Panc1 (cell line): Measurements from ENCODE around the gene FERMT3. TPM values are rescaled to one million over a fixed set of nuclear protein-coding genes. Genes with fewer than 3 reads are reported as not detected.

ENCODE experiments used
- ATAC-seq: fragments of 200-7000 bp; cut with Tn5 transposase; 2 replicates; pipeline ENCODE4 v1.9.1; 2020; ENCODE audit warnings: mild to moderate bottlenecking, moderate library complexity
- BruUV-seq: library from RNA; stranded (reverse); fragments of 400-500 nt; replicated peaks from 2 replicates; lab custom pipeline; 2021; lab: Mats Ljungman, UMichigan
- CTCF ChIA-PET: fragments of 300-600 bp; sonication (Branson Sonifier 250); formaldehyde crosslinking; loops from one replicate; lab custom pipeline; 2022; ENCODE audit warnings: antibody characterized with exemption; lab: Charles Lee
- POLR2A ChIA-PET: fragments of 300-600 bp; sonication (Branson Sonifier 250); formaldehyde crosslinking; loops from one replicate; lab custom pipeline; 2022; ENCODE audit warnings: antibody characterized with exemption; lab: Charles Lee
- DNase-seq: peaks from one replicate; pipeline ENCODE4 v3.0.0-alpha.2; 2010; ENCODE audit warnings: low read depth, low spot score
- H3K27ac ChIP-seq: 2 replicates; pipeline ENCODE4 v1.5.1; 2011; ENCODE audit warnings: mild to moderate bottlenecking, low read length, inconsistent platforms
- H3K27me3 ChIP-seq: fragments of 200-500 bp; sonication (Bioruptor generic); 2 replicates; pipeline ENCODE4 v1.6.0; 2014; ENCODE audit warnings: low read length, inconsistent platforms; ENCODE audit not compliant: control insufficient read depth, insufficient read depth
- H3K36me3 ChIP-seq: fragments of 200-500 bp; sonication (Bioruptor generic); 2 replicates; pipeline ENCODE4 v1.5.1; 2014; ENCODE audit warnings: inconsistent platforms, mild to moderate bottlenecking, low read length, moderate library complexity; ENCODE audit not compliant: control insufficient read depth, insufficient read depth
- H3K4me1 ChIP-seq: 2 replicates; pipeline ENCODE4 v1.5.1; 2011; ENCODE audit warnings: inconsistent platforms, mild to moderate bottlenecking, low read length, moderate library complexity; ENCODE audit not compliant: control insufficient read depth, insufficient read depth
- H3K4me3 ChIP-seq, 2 experiments: 2 replicates each; pipeline ENCODE4 v1.5.1; 2011 to 2012; ENCODE audit warnings: low read depth in 2 of 2, low read length in 2 of 2, mild to moderate bottlenecking in 2 of 2, inconsistent platforms in 1 of 2, moderate library complexity in 1 of 2
- H3K9me3 ChIP-seq: fragments of 200-500 bp; sonication (Bioruptor generic); 2 replicates; pipeline ENCODE4 v1.5.1; 2014; ENCODE audit warnings: low read depth, mild to moderate bottlenecking, inconsistent platforms, low read length, moderate library complexity; ENCODE audit not compliant: control insufficient read depth, insufficient read depth
- POLR2AphosphoS5 ChIP-seq: IDR thresholded peaks from 2 replicates; pipeline ENCODE4 v1.6.1; 2012; ENCODE audit warnings: mild to moderate bottlenecking, low read depth, low read length, moderate library complexity
- REST ChIP-seq, 2 experiments: IDR thresholded peaks; 2 replicates each; pipeline ENCODE4 v1.6.1; 2011 to 2012; ENCODE audit warnings: low read depth in 2 of 2, control low read depth in 1 of 2, low read length in 1 of 2, mild to moderate bottlenecking in 1 of 2, moderate library complexity in 1 of 2; ENCODE audit not compliant: insufficient read depth in 1 of 2
- SIN3A ChIP-seq: IDR thresholded peaks from 2 replicates; pipeline ENCODE4 v1.6.1; 2012; ENCODE audit warnings: low read depth, mild to moderate bottlenecking, low read length, moderate library complexity, borderline replicate concordance; ENCODE audit not compliant: insufficient read depth
- TCF7L2 ChIP-seq: IDR thresholded peaks from 2 replicates; pipeline ENCODE4 v1.6.1; 2011; ENCODE audit warnings: mild to moderate bottlenecking, low read depth, low read length, inconsistent platforms
- in situ Hi-C: cut with HindIII; loops from 2 replicates; pipeline ENCODE4 v1.10.0; 2016; ENCODE audit warnings: low sequenced_read_pairs, low pct_unique_long_range_greater_than_20kb
- intact Hi-C: fragments of 100-400 bp; cut with micrococcal nuclease; formaldehyde crosslinking; loops from one replicate; pipeline ENCODE4 v1.10.0; 2022; ENCODE audit not compliant: unreplicated experiment
- total RNA-seq: library from RNA; stranded (reverse); gene quantifications from one replicate; pipeline ENCODE4 v1.2.1, GENCODE V29; 2021; ENCODE audit not compliant: unreplicated experiment
- TF ChIP-seq, protein P1 (sequence below): fragments of 450-650 bp; IDR thresholded peaks from 2 replicates; pipeline ENCODE4 v1.5.1; 2017; ENCODE audit warnings: mild to moderate bottlenecking

The FERMT3 gene
- total RNA-seq, 1 experiment from 2014 or later = 2.9 TPM

DNA sequence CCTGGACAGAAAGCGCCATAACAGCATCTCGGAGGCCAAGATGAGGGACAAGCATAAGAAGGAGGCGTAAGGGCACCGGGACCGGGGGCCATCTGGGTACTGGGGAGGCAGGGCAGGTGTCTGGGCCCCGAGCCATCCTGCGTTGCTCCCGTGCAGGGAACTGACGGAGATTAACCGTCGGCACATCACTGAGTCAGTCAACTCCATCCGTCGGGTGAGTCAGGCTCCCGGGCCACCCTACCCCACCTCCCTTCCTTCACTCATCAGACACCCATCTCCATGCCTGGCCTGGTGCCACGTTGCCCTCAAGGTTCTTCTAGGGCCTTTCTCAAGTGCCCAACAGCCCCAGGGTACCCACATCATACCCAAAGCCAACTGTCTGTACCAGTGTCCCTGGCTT is 59.8 kb downstream of the FERMT3 start:
- H3K27me3 ChIP-seq = no peaks in the 10 kb centered on the region
- ATAC-seq (no peak), DNase-seq (no peak)
- ChIA-PET POLR2A (no interaction called here), CTCF (no interaction called here)
- no peak overlapping the region for H3K27ac ChIP-seq
- in situ Hi-C loops = no loop called here
- BruUV-seq = no TSS peak
- intact Hi-C loops = no loop called here
- H3K9me3 ChIP-seq = no peaks in the 10 kb centered on the region
- no peak for TF ChIP-seq SIN3A
- no peak for TF ChIP-seq TCF7L2
- TF ChIP-seq, protein P1, sequence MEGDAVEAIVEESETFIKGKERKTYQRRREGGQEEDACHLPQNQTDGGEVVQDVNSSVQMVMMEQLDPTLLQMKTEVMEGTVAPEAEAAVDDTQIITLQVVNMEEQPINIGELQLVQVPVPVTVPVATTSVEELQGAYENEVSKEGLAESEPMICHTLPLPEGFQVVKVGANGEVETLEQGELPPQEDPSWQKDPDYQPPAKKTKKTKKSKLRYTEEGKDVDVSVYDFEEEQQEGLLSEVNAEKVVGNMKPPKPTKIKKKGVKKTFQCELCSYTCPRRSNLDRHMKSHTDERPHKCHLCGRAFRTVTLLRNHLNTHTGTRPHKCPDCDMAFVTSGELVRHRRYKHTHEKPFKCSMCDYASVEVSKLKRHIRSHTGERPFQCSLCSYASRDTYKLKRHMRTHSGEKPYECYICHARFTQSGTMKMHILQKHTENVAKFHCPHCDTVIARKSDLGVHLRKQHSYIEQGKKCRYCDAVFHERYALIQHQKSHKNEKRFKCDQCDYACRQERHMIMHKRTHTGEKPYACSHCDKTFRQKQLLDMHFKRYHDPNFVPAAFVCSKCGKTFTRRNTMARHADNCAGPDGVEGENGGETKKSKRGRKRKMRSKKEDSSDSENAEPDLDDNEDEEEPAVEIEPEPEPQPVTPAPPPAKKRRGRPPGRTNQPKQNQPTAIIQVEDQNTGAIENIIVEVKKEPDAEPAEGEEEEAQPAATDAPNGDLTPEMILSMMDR = no peak
- TF ChIP-seq REST (IDR thresholded peaks at IDR 0.05; ENCODE audit: insufficient read depth in 1 of 2, low read depth in 2 of 2, low read length in 1 of 2) = no peak
- H3K4me1 ChIP-seq = peaks cover 16% of the 10 kb centered on the region
- no peak overlapping the region for H3K4me3 ChIP-seq
- no peaks in the 10 kb centered on the region; the same call in 1 of the 2 replicates for H3K36me3 ChIP-seq

GRCh38 chr11:64267207-64267945 is 60.9 kb downstream of the FERMT3 start:
- Histone ChIP-seq H3K27me3 (no peaks in the 10 kb centered on the region), H3K9me3 (no peaks in the 10 kb centered on the region), H3K4me1 (peaks cover 16% of the 10 kb centered on the region), H3K27ac (peak overlapping the region; percentile 98), H3K4me3 (no peak overlapping the region), H3K36me3 (no peaks in the 10 kb centered on the region; the same call in 1 of the 2 replicates)
- ChIA-PET POLR2A (interaction anchor here (0.7 kb wide), 1 partner anchor 86 kb away, joined by 7 read pairs; no protein-coding TSS in a partner anchor), CTCF (interaction anchor here (0.7 kb wide), 2 partner anchors 15 to 57 kb away, joined by 6 to 12 read pairs; no protein-coding TSS in a partner anchor)
- TF ChIP-seq SIN3A (no peak), POLR2AphosphoS5 (no peak), TCF7L2 (no peak), REST (IDR thresholded peaks at IDR 0.05; ENCODE audit: insufficient read depth in 1 of 2, low read depth in 2 of 2, low read length in 1 of 2) (no peak)
- TF ChIP-seq, protein P1 = no peak
- no peak for ATAC-seq
- DNase-seq = no peak
- intact Hi-C loops (no loop called here), in situ Hi-C loops (no loop called here)
- no TSS peak for BruUV-seq
